HG03039 (cell line): ENCODE results near the gene METAP2.

Experiments used
- ATAC-seq: cut with Tn5 transposase; IDR thresholded peaks from one replicate; pipeline ENCODE4 v1.9.1; 2021; ENCODE audit warnings: mild to moderate bottlenecking, moderate library complexity; ENCODE audit not compliant: unreplicated experiment

Gene METAP2

DNA sequence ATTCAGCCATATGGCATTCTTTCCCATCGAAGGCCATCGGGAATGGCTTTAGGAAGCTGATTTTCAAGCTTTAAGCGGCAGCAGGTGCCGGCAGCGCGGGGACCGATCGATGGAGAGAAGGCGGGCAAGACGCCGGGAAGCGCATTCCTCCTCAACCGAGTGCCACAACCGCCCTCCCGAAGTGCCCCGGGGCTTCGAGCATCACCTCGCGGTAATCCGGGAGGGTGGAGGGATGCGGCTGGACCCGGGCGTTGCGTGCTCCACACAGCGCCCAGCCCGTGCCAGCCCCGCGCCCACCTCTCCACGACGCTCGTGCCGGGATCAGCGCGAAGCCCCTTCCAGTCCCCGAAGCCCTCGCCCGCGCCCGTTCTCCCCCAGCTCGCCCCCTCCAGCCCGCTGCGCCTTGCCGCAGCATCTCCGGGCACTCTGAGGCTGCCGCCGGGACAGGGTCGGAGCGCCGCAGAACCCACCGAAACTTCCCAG is 74.1 kb downstream of the METAP2 start:
- no peak for ATAC-seq

DNA sequence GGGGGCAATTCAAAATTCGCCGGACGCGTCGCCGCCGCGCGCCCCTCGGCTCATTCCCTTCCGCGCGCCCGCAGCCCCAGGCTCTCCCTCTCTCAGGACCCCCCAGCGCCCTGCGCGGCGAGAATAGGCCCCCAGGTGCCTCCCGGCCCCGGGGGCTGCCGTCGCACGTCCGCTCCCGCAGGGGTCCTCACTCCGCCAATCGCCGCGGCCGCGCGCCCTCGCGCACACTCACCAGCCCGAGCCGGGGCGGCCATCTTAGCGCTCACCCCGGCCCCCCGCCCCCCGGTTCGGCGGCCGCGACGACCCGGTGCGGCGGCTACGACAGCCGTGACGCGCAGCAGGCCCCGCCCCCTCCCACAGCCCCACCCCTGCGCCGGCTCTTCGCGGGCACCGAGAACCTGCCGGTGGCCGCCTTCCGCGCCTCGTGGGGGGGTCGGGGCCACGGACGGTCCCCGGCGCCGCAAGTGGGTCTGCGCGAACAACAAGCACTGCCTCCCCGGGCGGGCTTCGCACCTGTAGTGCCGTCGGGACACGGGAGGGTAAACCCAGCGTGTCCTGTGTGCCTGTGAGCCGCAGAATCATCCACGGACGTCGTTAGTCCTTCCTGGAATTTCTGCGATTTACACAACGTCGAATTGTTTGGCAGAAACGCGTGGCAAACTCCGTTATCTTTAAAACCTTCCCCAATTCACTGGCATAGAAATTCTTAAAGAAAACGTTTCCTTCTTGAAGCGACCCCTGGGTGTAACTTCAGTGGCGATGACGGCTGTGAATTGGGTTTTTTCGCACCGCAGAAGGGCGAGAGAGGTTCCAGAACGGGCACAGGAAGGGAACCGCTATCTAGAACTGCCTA is 74.8 kb downstream of the METAP2 start:
- no peak for ATAC-seq

DNA sequence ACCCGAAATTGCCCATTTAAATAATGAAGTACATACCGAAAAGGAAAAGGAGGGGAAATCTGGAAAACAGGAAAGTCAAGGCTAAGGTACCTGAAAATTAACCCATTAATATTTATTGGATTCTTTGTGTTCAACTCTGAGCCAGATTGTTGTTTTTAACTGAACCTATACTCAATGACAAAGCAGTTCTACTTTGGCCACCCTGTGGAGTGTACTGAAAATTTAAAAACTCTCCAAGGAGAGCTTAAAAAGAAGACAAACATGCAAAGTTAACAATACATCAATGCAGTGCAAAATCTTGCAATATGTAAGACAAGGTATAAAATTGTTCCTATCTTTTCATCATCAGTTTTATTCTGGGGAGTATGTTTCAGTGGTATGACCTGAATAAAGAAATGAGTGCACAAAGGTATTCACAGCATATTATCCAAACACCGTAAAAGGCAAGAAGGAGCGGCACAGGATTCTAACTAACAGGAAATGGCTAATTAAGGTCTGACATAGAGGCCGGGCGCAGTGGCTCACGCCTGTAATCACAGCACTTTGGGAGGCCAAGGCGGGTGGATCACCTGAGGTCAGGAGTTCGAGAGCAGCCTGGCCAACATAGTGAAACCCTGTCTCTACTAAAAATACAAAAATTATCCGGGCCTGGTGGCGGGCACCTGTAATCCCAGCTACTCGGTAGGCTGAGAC is 75.6 kb downstream of the METAP2 start:
- no peak for ATAC-seq

DNA sequence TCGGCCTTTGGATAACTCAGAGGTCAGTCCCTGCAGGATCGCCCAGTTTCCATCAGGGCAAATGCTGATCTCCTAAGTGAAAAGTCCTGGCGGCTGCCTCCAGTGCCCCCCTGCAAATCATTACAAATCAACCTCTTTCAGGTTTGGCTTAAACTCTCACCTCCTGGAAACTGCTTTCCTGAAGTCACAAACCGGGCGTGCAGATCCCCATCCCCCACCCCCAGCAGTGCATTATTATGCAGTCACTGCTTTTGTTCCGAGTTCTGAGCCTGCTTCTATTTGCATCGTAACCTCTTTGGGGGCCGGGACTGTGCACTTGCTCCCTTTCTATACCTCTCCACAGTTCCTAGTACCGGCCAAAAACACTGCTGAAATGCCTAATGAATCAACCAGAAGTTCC is 77.4 kb downstream of the METAP2 start, which contains the start of gene USP44:
TSS of gene USP44 (minus strand) at position 172 of the 400 bp plus-strand sequence. CDS start 17,220 bp downstream, outside the sequence.
- ATAC-seq, result no peak

DNA sequence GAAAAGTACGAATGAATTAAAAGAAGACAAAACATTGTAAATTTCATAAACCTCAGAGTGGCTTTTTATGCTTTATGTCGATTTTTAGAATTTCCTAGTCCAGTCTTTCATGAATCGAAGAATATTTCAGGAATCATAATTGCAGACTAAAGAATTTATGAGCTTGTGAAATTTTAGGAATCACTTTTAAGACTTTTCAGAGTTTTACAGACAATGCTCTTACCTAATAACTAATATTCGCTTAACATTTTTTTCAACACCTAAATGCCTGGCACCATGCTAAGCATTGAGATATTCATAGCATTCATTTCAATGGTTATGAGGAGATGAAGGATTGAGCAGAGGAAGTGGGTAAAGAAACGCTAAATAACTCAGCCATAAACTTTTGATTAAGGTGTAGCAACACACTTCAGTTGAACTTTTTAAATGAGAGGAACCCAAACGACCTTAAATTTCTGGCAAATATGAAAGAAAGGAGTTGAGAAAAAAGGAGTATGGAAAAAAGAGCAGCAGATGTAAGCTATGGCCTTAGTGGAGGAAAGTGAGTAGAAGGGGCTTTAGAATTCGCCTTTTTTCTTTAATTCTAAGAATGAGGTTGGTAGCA is 78.1 kb downstream of the METAP2 start:
- no peak for ATAC-seq

DNA sequence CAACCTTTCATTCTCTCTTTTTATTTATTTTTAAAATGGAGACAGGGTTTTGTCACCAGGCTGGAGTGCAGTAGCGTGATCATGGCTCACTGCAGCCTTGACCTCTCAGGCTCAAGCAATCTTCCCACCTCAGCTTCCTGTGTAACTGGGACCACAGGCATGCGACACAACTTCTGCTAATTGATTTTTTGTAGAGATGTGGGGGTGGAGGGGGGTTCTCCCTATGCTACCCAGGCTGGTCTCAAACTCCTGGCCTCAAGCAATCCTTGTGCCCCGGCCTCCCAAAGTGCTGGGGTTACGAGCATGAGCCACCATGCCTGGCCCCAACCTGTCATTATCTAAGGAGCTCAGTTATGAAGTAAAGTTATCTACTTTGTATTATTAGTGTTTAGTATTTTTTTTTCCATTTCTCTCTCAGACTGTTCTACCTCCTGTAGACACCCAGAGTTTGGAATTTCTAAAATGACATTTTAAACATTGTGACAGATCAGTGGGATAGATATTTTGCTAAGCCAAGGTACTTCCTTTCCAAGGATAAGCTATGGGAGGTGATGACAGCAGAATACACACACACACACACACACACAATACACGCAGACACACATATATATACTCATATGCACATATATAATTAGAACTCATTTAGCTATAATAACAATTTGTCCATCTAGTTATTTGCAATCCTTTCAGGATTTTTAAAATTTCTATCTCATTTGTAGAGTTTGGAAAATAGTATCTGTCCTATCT is 79.4 kb downstream of the METAP2 start:
- ATAC-seq, result no peak

DNA sequence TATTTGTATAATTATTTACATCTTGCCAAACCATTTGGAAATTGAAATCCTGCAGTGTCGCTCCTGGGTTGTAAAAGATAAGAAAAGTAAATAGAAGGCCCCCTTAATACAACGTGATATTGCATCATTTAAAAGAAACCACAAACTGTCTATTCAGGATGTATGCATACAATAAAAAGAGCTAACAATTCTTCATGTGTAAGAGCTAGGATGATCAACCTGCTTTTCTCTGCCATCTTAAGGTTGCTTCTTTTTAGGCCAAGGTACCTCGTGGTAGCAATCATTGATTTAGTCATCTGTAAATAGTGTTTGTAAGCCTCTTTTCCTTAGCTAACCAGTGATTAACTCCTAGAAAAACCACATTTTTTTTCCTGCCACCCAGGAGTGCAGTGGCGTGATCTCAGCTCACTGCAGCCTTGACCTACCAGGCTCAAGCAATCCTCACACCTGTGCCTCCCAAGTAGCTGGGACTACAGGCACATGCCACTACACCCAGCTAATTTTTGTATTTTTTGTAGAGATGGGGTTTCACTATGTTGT is 80.7 kb downstream of the METAP2 start:
- ATAC-seq, result no peak

DNA sequence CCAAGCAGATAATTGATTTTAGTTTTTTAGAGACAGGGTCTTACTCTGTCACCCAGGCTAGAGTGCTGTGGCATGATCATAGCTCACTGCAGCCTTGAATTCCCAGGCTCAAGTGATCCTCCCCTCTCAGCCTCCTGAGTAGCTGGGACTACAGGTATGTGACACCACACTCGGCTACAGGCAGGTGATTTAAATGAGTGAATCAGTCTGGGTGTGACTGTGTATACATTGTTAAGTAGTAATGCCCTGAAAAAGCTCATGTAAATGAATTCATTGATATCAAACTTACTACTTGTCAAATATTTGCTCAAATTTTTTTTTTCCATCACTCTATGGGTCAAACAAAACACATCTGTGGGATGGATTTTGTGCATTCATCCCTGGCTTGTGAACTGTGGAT is 83.7 kb downstream of the METAP2 start:
- no peak for ATAC-seq
